ENCODE data around the gene AP4B1. TPM values are rescaled to one million over a fixed set of nuclear protein-coding genes. Genes with fewer than 3 reads are reported as not detected.
A peak's percentile ranks its signal among the peaks of the same experiment; 100 is the strongest.

Gene AP4B1
- total and polyA plus RNA-seq, 9 of the 15 experiments (the other 6 are each of a cell fraction or from before 2014, with no cell fraction given), result 15.8 to 36.5 (median 24.6) TPM

DNA sequence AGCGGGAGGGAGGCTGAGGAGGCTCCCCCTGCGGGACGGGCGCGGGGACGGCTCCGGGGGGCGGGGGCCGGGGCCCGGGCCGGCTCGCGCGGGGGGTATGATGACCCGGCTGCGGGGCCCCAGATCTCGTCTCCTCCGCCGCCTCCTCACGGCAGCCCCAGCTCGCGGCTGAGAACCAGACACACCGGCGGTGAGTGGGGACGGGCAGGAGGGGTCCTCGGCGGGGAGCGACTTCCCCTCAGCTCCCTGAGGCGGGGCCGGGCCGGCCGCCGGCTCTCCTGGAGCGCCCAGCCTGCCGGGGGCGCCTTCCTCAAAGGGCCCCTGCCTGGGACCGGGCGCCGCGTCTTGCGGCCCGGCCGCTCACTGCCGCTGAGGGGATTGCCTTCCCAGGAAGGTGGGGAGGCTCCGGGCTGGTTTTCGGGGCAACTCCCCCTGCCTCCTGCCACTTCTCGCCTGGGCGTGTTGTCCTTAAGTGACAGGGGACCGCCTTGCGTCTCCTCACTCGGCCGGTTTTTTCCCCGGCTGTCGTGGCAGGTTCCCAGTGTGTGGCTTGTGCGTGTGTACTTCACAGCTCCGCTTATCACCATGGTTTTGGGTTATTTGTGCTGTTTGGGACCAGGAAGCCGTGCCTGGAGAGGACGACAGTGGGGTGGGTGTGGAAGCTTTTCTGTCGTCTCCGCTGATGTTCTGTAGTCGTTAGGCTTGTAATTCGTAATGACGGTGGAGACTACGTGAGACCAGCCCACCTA, 25.3 kb upstream of the AP4B1 start (continued):
- peak; percentile 98 for TF ChIP-seq CTCFL (IDR thresholded peaks at IDR 0.05; ENCODE audit: borderline replicate concordance, insufficient read depth, low read depth, low read length, poor library complexity, severe bottlenecking)
- 0 out of 2 replicates have a peak, but pooled peaks have one; percentile 58 for TF ChIP-seq ELK3 (CRISPR knock-in tag; IDR thresholded peaks at IDR 0.05)
- TF ChIP-seq SRF (CRISPR knock-in tag; IDR thresholded peaks at IDR 0.05), result 0 out of 4 replicates have a peak, but pooled peaks of 1 of the 2 experiments have one; percentile 42
- peak; percentile 4 to 54; a peak in 2 of 4 replicates for TF ChIP-seq MLLT1 (IDR thresholded peaks at IDR 0.05)
- 0 out of 2 replicates have a peak, but pooled peaks have one; percentile 7 for TF ChIP-seq EP300 (IDR thresholded peaks at IDR 0.05; ENCODE audit: low read length)
- peak; percentile 21 to 45 for TF ChIP-seq MNT (conservative IDR thresholded peaks at IDR 0.05)
- TF ChIP-seq NCOA4 (IDR thresholded peaks at IDR 0.05; ENCODE audit: partially characterized antibody), result no peak
- TF ChIP-seq NBN (IDR thresholded peaks at IDR 0.05; ENCODE audit: low read depth), result no peak
- TF ChIP-seq ILF3 (IDR thresholded peaks at IDR 0.05; ENCODE audit: borderline replicate concordance), result 0 out of 2 replicates have a peak, but pooled peaks have one; percentile 60
- peak; percentile 39 for TF ChIP-seq U2AF1 (optimal IDR thresholded peaks at IDR 0.05; ENCODE audit: low read depth, low read length)
- no peak for TF ChIP-seq FOS (IDR thresholded peaks at IDR 0.05; ENCODE audit: extremely low read depth, insufficient read length)
- no peak for TF ChIP-seq E2F8 (IDR thresholded peaks at IDR 0.05; ENCODE audit: low read depth, partially characterized antibody)
- TF ChIP-seq DMBX1 (CRISPR knock-in tag; IDR thresholded peaks at IDR 0.05; ENCODE audit: borderline replicate concordance), result peak; percentile 46; the same call in 1 of the 2 replicates
- no peak; the same call in 1 of the 2 replicates for TF ChIP-seq ZNF766 (CRISPR knock-in tag; conservative IDR thresholded peaks at IDR 0.05)

Measured in K562 (cell line).